ENCODE data around the gene NOVA2.

- no peak for TF ChIP-seq CREB1 (IDR thresholded peaks at IDR 0.05; ENCODE audit: low read depth)
- no peak for TF ChIP-seq FOXM1 (IDR thresholded peaks at IDR 0.05; ENCODE audit: borderline replicate concordance, low read depth)
- no peak for TF ChIP-seq YY1 (IDR thresholded peaks at IDR 0.05; ENCODE audit: low read depth)
- no peak for TF ChIP-seq NFIC (IDR thresholded peaks at IDR 0.05)
- no peak for TF ChIP-seq REST (IDR thresholded peaks at IDR 0.05; ENCODE audit: low read depth)
- TF ChIP-seq USF1 (IDR thresholded peaks at IDR 0.05), result no peak
- TF ChIP-seq EP300 (IDR thresholded peaks at IDR 0.05; ENCODE audit: borderline replicate concordance), result no peak
- TF ChIP-seq MAX (IDR thresholded peaks at IDR 0.05), result no peak
- no peak for TF ChIP-seq CEBPB (IDR thresholded peaks at IDR 0.05)
These were observed 78.1 kb downstream of the NOVA2 start for GRCh38 chr19:45895519-45895972.

Data from Ishikawa (cell line).